ENCODE data around the gene SEZ6.
A peak's percentile ranks its signal among the peaks of the same experiment; 100 is the strongest.

SEZ6 gene

DNA sequence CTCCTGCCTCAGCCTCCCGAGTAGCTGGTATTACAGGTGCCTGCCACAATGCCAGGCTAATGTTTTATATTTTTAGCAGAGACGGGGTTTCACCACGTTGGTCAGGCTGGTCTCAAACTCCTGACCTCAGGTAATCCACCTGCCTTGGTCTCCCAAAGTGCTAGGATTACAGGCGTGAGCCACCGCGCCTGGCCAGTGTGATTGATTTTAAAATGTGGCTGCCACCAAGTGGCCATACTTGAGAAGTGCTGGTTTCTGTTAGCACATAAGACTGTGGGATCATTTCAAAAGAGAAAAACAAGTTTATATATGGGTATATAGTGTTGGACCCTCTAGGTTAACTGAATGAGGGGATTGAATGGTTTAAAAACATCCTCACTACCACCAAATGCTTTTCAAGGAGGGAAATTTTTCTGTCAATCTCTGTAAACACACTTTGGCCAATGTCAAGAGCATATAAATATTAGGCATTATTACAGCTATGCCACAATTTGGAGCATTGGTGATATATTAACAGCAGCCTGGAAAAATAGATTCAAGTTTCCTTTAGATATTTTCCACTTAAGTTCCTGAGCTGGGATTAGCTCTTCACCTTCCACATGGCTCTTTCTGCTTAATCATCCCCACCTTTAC lies 89.4 kb downstream of the SEZ6 start:
- CTCF ChIA-PET = interaction anchor here (0.7 to 3.3 kb wide), 18 partner anchors 9 to 273 kb away, joined by 3 to 23 read pairs (median 4); partner anchors contain the start of genes DHRS13 and TLCD1
- Histone ChIP-seq H3K9me3 (ENCODE audit: control insufficient read depth, insufficient read depth, low read depth, low read length) (no peaks in the 10 kb centered on the region), H3K36me3 (ENCODE audit: control insufficient read depth in 2 of 2, insufficient read depth in 1 of 2, low read length in 2 of 2) (peaks cover 83 to 96% of the 10 kb centered on the region in 2 experiments), H3K27ac (ENCODE audit: extremely low read depth, low read depth, low read length) (no peak overlapping the region), H3K4me1 (ENCODE audit: control insufficient read depth, insufficient read depth, low read length) (no peaks in the 10 kb centered on the region), H3K4me3 (ENCODE audit: low read depth, low read length) (no peak overlapping the region)
- POLR2A ChIA-PET = interaction anchor here (1.5 kb wide), 2 partner anchors 35 to 189 kb away, joined by 3 to 4 read pairs; partner anchors contain the start of gene PHF12
- TF ChIP-seq PATZ1 (tag by site-specific recombination; IDR thresholded peaks at IDR 0.05) (no peak), ZNF654 (tag by site-specific recombination; IDR thresholded peaks at IDR 0.05; ENCODE audit: low read depth) (peak; percentile 71)
- TF ChIP-seq, protein P1, sequence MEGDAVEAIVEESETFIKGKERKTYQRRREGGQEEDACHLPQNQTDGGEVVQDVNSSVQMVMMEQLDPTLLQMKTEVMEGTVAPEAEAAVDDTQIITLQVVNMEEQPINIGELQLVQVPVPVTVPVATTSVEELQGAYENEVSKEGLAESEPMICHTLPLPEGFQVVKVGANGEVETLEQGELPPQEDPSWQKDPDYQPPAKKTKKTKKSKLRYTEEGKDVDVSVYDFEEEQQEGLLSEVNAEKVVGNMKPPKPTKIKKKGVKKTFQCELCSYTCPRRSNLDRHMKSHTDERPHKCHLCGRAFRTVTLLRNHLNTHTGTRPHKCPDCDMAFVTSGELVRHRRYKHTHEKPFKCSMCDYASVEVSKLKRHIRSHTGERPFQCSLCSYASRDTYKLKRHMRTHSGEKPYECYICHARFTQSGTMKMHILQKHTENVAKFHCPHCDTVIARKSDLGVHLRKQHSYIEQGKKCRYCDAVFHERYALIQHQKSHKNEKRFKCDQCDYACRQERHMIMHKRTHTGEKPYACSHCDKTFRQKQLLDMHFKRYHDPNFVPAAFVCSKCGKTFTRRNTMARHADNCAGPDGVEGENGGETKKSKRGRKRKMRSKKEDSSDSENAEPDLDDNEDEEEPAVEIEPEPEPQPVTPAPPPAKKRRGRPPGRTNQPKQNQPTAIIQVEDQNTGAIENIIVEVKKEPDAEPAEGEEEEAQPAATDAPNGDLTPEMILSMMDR (tag by site-specific recombination; IDR thresholded peaks at IDR 0.05) = peak; percentile 58; the same call in 1 of the 2 replicates

DNA sequence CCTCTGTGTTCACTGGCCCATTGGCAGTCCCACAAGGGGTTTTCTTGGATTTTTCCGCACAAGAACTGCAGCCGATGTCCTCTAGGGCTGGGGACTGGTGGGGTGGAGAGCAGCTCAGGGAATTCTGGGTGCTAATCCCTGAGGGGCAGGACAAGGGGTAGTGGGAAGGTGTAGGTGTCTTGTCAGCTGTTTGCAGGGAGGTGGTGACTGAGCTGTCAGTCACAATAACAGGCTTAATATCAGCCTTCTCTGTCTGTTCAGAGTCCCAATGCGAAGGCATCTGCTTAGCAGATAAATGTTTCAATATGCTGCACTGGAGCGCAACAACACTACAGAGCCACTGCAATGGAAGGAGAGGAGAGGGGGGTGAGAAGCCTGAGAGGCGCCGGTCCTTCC lies 92.9 kb downstream of the SEZ6 start:
- H3K4me1 ChIP-seq (ENCODE audit: control insufficient read depth, insufficient read depth, low read length) = no peaks in the 10 kb centered on the region
- ChIA-PET POLR2A (interaction anchor here (0.5 to 1.6 kb wide), 3 partner anchors 11 to 153 kb away, joined by 3 to 6 read pairs (median 3); no protein-coding TSS in a partner anchor), CTCF (interaction anchor here (0.7 to 3.4 kb wide), 11 partner anchors 9 to 204 kb away, joined by 3 to 22 read pairs (median 5); partner anchors contain the start of genes DHRS13 and FLOT2)
- TF ChIP-seq, protein P2, sequence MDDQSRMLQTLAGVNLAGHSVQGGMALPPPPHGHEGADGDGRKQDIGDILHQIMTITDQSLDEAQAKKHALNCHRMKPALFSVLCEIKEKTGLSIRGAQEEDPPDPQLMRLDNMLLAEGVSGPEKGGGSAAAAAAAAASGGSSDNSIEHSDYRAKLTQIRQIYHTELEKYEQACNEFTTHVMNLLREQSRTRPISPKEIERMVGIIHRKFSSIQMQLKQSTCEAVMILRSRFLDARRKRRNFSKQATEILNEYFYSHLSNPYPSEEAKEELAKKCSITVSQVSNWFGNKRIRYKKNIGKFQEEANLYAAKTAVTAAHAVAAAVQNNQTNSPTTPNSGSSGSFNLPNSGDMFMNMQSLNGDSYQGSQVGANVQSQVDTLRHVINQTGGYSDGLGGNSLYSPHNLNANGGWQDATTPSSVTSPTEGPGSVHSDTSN (CRISPR knock-in tag; IDR thresholded peaks at IDR 0.05) = no peak
- TF ChIP-seq MYNN (tag by site-specific recombination; IDR thresholded peaks at IDR 0.05; ENCODE audit: borderline replicate concordance) (no peak), ZBTB20 (tag by site-specific recombination; IDR thresholded peaks at IDR 0.05) (no peak), ZEB2 (tag by site-specific recombination; IDR thresholded peaks at IDR 0.05) (no peak), INSM2 (tag by site-specific recombination; IDR thresholded peaks at IDR 0.05) (no peak), GFI1B (tag by site-specific recombination; IDR thresholded peaks at IDR 0.05) (no peak), ZNF311 (tag by site-specific recombination; IDR thresholded peaks at IDR 0.05; ENCODE audit: borderline replicate concordance) (no peak)
- TF ChIP-seq, protein P3, sequence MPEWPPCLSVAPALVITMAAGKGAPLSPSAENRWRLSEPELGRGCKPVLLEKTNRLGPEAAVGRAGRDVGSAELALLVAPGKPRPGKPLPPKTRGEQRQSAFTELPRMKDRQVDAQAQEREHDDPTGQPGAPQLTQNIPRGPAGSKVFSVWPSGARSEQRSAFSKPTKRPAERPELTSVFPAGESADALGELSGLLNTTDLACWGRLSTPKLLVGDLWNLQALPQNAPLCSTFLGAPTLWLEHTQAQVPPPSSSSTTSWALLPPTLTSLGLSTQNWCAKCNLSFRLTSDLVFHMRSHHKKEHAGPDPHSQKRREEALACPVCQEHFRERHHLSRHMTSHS (tag by site-specific recombination; IDR thresholded peaks at IDR 0.05) = no peak
- TF ChIP-seq, protein P4, sequence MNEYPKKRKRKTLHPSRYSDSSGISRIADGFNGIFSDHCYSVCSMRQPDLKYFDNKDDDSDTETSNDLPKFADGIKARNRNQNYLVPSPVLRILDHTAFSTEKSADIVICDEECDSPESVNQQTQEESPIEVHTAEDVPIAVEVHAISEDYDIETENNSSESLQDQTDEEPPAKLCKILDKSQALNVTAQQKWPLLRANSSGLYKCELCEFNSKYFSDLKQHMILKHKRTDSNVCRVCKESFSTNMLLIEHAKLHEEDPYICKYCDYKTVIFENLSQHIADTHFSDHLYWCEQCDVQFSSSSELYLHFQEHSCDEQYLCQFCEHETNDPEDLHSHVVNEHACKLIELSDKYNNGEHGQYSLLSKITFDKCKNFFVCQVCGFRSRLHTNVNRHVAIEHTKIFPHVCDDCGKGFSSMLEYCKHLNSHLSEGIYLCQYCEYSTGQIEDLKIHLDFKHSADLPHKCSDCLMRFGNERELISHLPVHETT (tag by site-specific recombination; IDR thresholded peaks at IDR 0.05) = no peak
- TF ChIP-seq, protein P1 (tag by site-specific recombination; IDR thresholded peaks at IDR 0.05) = no peak
- no peak overlapping the region for H3K27ac ChIP-seq (ENCODE audit: extremely low read depth, low read depth, low read length)
- peaks cover 79 to 99% of the 10 kb centered on the region in 2 experiments for H3K36me3 ChIP-seq (ENCODE audit: control insufficient read depth in 2 of 2, insufficient read depth in 1 of 2, low read length in 2 of 2)
- no peaks in the 10 kb centered on the region for H3K9me3 ChIP-seq (ENCODE audit: control insufficient read depth, insufficient read depth, low read depth, low read length)
- no peak overlapping the region for H3K4me3 ChIP-seq (ENCODE audit: low read depth, low read length)
